Subcutaneous adipose tissue (tissue), 4 donors: ENCODE measurements around the gene LACTB. TPM values are rescaled to one million over a fixed set of nuclear protein-coding genes. Genes with fewer than 3 reads are reported as not detected.

Source experiments
- CTCF ChIP-seq: fragments of 450-650 bp; IDR thresholded peaks from one replicate; pipeline ENCODE4 v1.5.1; 2016; ENCODE audit warnings: low read depth, mild to moderate bottlenecking, control low read depth, antibody characterized with exemption, moderate library complexity
- total RNA-seq, 4 donors: library from RNA; depleted of rRNA; stranded (reverse); fragments of >200 nt; gene quantifications; one replicate each; pipeline ENCODE4 v1.1.0, GENCODE V29; 2016

Gene LACTB
- total RNA-seq, 4 donors from 2014 or later, result 19.8 to 46.7 (median 30.0) TPM

DNA sequence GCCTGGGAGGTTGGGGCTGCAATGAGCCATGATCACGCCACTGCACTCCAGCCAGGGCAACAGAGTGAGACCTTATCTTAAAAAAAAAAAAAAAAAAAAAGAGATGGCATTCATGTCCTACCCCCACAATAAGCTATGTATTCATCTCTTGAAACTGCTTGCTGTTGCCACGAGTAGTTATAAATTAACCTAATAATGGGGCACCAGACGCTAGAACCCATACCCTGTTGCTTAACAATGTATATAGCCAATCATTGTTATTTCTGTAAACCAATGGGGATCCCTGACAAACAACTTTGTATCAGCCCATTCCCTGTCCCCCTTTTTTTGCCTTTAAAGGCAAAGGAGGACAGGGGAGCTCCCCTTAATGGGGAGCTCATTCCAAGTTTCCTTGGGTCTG, 2.8 kb upstream of the LACTB start:
- no peak for TF ChIP-seq CTCF

DNA sequence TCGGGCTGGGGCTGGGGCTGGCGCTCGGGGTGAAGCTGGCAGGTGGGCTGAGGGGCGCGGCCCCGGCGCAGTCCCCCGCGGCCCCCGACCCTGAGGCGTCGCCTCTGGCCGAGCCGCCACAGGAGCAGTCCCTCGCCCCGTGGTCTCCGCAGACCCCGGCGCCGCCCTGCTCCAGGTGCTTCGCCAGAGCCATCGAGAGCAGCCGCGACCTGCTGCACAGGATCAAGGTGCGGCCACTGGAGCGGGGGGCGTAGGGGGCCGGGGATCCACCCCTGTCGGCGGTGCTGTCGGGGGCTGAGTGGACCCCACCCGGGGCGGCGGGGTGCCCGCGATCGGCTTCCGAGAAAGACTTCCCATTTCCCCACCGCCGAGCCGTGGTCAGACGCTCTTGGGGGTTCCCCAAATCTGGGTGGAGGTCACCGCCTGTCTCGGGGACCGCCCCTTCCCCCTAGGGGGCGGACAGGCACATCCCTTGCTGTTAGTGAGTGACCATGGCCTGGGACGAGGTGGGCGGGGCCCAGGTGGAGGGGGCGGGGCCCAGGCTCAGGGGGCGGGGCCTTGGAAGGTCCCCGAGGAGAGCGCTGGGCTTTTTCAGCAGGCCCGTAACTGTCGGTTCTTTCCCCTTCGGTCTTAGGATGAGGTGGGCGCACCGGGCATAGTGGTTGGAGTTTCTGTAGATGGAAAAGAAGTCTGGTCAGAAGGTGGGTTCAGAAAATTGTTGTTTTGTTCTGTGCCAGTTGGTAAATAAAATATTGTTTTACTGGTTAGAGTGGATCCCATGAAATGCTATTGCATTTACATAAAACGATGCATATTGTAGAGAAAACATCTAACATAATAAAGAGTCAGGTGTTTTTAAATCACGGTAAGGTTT, 578 bp downstream of the LACTB start:
- TF ChIP-seq CTCF, result no peak

DNA sequence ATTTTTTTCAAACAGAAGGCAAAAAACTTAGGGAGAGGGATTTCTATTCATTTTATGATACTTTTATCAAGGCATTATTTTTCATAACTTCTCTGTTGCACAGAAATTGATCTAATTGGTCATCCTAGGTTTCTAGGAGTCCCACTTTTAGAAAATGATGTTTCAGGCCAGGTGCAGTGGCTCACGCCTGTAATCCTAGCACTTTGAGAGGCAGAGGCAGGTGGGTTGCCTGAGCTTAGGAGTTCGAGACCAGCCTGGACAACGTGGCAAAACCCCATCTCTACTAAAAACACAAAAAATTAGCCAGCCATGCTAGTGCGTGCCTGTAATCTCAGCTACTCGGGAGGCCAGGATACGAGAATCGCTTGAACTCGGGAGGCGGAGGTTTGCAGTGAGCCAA, 2.8 kb downstream of the LACTB start:
- TF ChIP-seq CTCF, result no peak

GRCh38 chr15:63126726-63127125, 5.1 kb downstream of the LACTB start:
- TF ChIP-seq CTCF, result no peak

GRCh38 chr15:63133786-63134185, 12.1 kb downstream of the LACTB start:
- TF ChIP-seq CTCF, result no peak

GRCh38 chr15:63134245-63134985, 12.8 kb downstream of the LACTB start:
- TF ChIP-seq CTCF, result no peak

- TF ChIP-seq CTCF, result no peak
Observed at GRCh38 chr15:63135281-63135680, 13.6 kb downstream of the LACTB start.
